K562 (cell line): ENCODE data around the gene MBD5. TPM values are rescaled to one million over a fixed set of nuclear protein-coding genes. Genes with fewer than 3 reads are reported as not detected.

ENCODE experiments used
- ATAC-seq: fragments of 200-7000 bp; cut with Tn5 transposase; 3 replicates; pipeline ENCODE4 v1.9.1; 2020; ENCODE audit warnings: moderate library complexity
- BruUV-seq: library from RNA; stranded (reverse); fragments of 400-500 nt; replicated peaks from 2 replicates; lab custom pipeline; 2021; lab: Mats Ljungman, UMichigan
- CTCF ChIA-PET: fragments of 300-600 bp; formaldehyde crosslinking; extraction: SDS; loops from one replicate; lab custom pipeline; 2021; ENCODE audit warnings: low intra/inter-chr PET ratio; lab: Yijun Ruan, JAX
- POLR2A ChIA-PET: fragments of 300-600, 350-650 bp; sonication (Branson Sonifier 250); formaldehyde crosslinking; extraction: SDS; loops from one replicate; lab custom pipeline; 2021; ENCODE audit warnings: antibody characterized with exemption, inconsistent platforms; lab: Yijun Ruan, JAX
- DNase-seq, 4 experiments: peaks; one replicate each; pipeline versions ENCODE4 v3.0.0 to v3.0.0-alpha.2; 2011 to 2018; ENCODE audit warnings: low spot score in 3 of 4, mixed read lengths in 3 of 4; ENCODE audit errors: extremely low read depth in 1 of 4
- FAIRE-seq: peaks from 2 replicates; lab custom pipeline; 2011; peaks lifted over from hg19 to GRCh38; lab: Jason Lieb, UNC
- H2AFZ ChIP-seq: 2 replicates; pipeline ENCODE4 v1.6.0; 2011; ENCODE audit warnings: low read depth, low read length, control low read depth, inconsistent platforms
- H3K27ac ChIP-seq: fragments of 200-600 bp; 3 replicates; pipeline ENCODE4 v1.8.0; 2011; ENCODE audit warnings: low read depth, mild to moderate bottlenecking, control low read depth, inconsistent platforms, low read length, moderate library complexity, mixed read lengths; ENCODE audit errors: extremely low read depth
- H3K27me3 ChIP-seq, 2 experiments: fragments of 300-600 bp in 1 of 2; 2 replicates in 1 of 2; 3 replicates in 1 of 2; pipeline versions ENCODE4 v1.6.0 to v1.8.0; 2011; ENCODE audit warnings: inconsistent platforms in 2 of 2, low read length in 2 of 2, mild to moderate bottlenecking in 1 of 2, mixed read lengths in 1 of 2, moderate library complexity in 1 of 2; ENCODE audit not compliant: control insufficient read depth in 2 of 2, insufficient read depth in 2 of 2
- H3K36me3 ChIP-seq: fragments of 300-600 bp; 3 replicates; pipeline ENCODE4 v1.8.0; 2011; ENCODE audit warnings: mild to moderate bottlenecking, low read length, inconsistent platforms; ENCODE audit not compliant: control insufficient read depth, insufficient read depth
- H3K4me1 ChIP-seq, 2 experiments: fragments of 200-600 bp in 1 of 2; replicated peaks in 1 of 2; 2 replicates in 1 of 2; 3 replicates in 1 of 2; pipeline versions ENCODE4 v1.5.1 to v1.8.0; 2011; ENCODE audit warnings: inconsistent platforms in 2 of 2, low read length in 2 of 2, mild to moderate bottlenecking in 1 of 2, mixed read lengths in 1 of 2, moderate library complexity in 1 of 2; ENCODE audit not compliant: control insufficient read depth in 2 of 2, insufficient read depth in 2 of 2
- H3K4me2 ChIP-seq: 2 replicates; pipeline ENCODE4 v1.6.1; 2011; ENCODE audit warnings: low read length, control low read depth, inconsistent platforms, mixed read lengths; ENCODE audit not compliant: insufficient read depth
- H3K4me3 ChIP-seq: fragments of 200-600 bp; sonication (generic), shearing (Covaris generic); 2 replicates; pipeline ENCODE4 v1.5.1; 2016; ENCODE audit warnings: control low read depth, inconsistent platforms
- H3K79me2 ChIP-seq: fragments of 200-600 bp; 3 replicates; pipeline ENCODE4 v1.8.0; 2011; ENCODE audit warnings: low read length, inconsistent platforms; ENCODE audit not compliant: control insufficient read depth, insufficient read depth
- H3K9ac ChIP-seq, 2 experiments: 2 replicates each; pipeline versions ENCODE4 v1.6.0 to v1.6.1; 2011; ENCODE audit warnings: low read depth in 2 of 2, low read length in 2 of 2, control low read depth in 1 of 2, inconsistent platforms in 1 of 2, mild to moderate bottlenecking in 1 of 2, mixed read lengths in 1 of 2; ENCODE audit not compliant: insufficient read depth in 1 of 2
- H3K9me1 ChIP-seq: one replicate; pipeline ENCODE4 v1.6.0; 2011; ENCODE audit warnings: inconsistent platforms, mild to moderate bottlenecking, low read length, moderate library complexity; ENCODE audit not compliant: control insufficient read depth, insufficient read depth
- H3K9me3 ChIP-seq: replicated peaks from 2 replicates; pipeline ENCODE4 v1.5.1; 2011; ENCODE audit warnings: low read depth, low read length, inconsistent platforms; ENCODE audit not compliant: control insufficient read depth, insufficient read depth
- H4K20me1 ChIP-seq: replicated peaks from 2 replicates; pipeline ENCODE4 v1.6.1; 2011; ENCODE audit warnings: low read length, inconsistent platforms, mixed read lengths; ENCODE audit not compliant: control insufficient read depth, insufficient read depth
- BRD9 ChIP-seq: fragments of 450-650 bp; IDR thresholded peaks from 2 replicates; pipeline ENCODE4 v1.6.1; 2018; ENCODE audit warnings: low read depth; ENCODE audit not compliant: partially characterized antibody
- C11orf30 ChIP-seq: fragments of 450-650 bp; IDR thresholded peaks from 2 replicates; pipeline ENCODE4 v1.6.1; 2016; ENCODE audit warnings: low read depth, mild to moderate bottlenecking
- DACH1 ChIP-seq: fragments of 450-650 bp; IDR thresholded peaks from 2 replicates; pipeline ENCODE4 v1.6.1; 2018; ENCODE audit not compliant: partially characterized antibody
- DDX20 ChIP-seq: fragments of 450-650 bp; IDR thresholded peaks from 2 replicates; pipeline ENCODE4 v1.6.1; 2016; ENCODE audit warnings: missing genetic modification characterization, low read depth, mild to moderate bottlenecking, missing compliant biosample characterization, moderate library complexity
- FOS ChIP-seq: IDR thresholded peaks from 3 replicates; pipeline ENCODE4 v1.6.1; 2011; ENCODE audit not compliant: insufficient read length; ENCODE audit errors: extremely low read depth
- KAT8 ChIP-seq: fragments of 450-650 bp; IDR thresholded peaks from 2 replicates; pipeline ENCODE4 v1.6.1; 2016; ENCODE audit warnings: low read depth, mild to moderate bottlenecking
- MTA2 ChIP-seq: fragments of 450-650 bp; IDR thresholded peaks from 2 replicates; pipeline ENCODE4 v1.6.1; 2016; ENCODE audit warnings: low read depth
- POLR2B ChIP-seq: fragments of 450-650 bp; IDR thresholded peaks from 2 replicates; pipeline ENCODE4 v1.6.1; 2018; ENCODE audit warnings: low read depth; ENCODE audit not compliant: partially characterized antibody
- SMARCE1 ChIP-seq: fragments of 450-650 bp; IDR thresholded peaks from 2 replicates; pipeline ENCODE4 v1.7.1; 2016; ENCODE audit warnings: mild to moderate bottlenecking
- TCF7 ChIP-seq: sonication (generic); IDR thresholded peaks from 2 replicates; pipeline ENCODE4 v1.6.1; 2016; ENCODE audit warnings: antibody characterized with exemption, borderline replicate concordance
- WHSC1 ChIP-seq: IDR thresholded peaks from one replicate; pipeline ENCODE4 v1.6.1; 2012; ENCODE audit warnings: low read length, control low read depth, inconsistent platforms
- ZNF695 ChIP-seq: fragments of 450-650 bp; formaldehyde crosslinking; IDR thresholded peaks from 2 replicates; pipeline ENCODE4 v1.4.0; 2020; ENCODE audit warnings: mild to moderate bottlenecking, moderate library complexity
- ZNF696 ChIP-seq: fragments of 250-450 bp; sonication (Bioruptor Pico); conservative IDR thresholded peaks from 2 replicates; pipeline ENCODE4 v1.4.0; 2020; ENCODE audit warnings: mild to moderate bottlenecking, moderate library complexity
- ZNF79 ChIP-seq: fragments of 250-450 bp; sonication (Bioruptor Pico); IDR thresholded peaks from 2 replicates; pipeline ENCODE4 v1.4.0; 2020; ENCODE audit warnings: low read depth, mild to moderate bottlenecking, moderate library complexity
- WGBS: fragments of 100-300 bp; shearing (Covaris generic); methylation state at CpG from one replicate; pipeline ENCODE4 v1.1.6; 2016; ENCODE audit warnings: low coverage, mixed read lengths; ENCODE audit not compliant: insufficient coverage; ENCODE audit errors: missing lambda C conversion rate; 5-methylcytosine and 5-hydroxymethylcytosine counted together
- in situ Hi-C: fragments of 300-500 bp; cut with MboI; formaldehyde crosslinking; loops from 4 replicates; pipeline ENCODE4 v1.15.0; 2018; ENCODE audit warnings: inconsistent platforms, mixed read lengths
- intact Hi-C: fragments of 100-400 bp; cut with micrococcal nuclease; formaldehyde crosslinking; loops from 2 replicates; pipeline ENCODE4 v1.14.2; 2022
- polyA plus RNA-seq, 8 experiments: library from polyadenylated mRNA; depleted of rRNA in 4 of 8; stranded (reverse) in 5 of 8; unstranded in 3 of 8; fragments of >200 nt; fragmentation: Nextera tagmentation in 2 of 8; fragmentation: Illumina TruSeq in 1 of 8; extraction: Ambion mirVana in 2 of 8; extraction: Trizol in 1 of 8; gene quantifications; 2 replicates each; pipeline versions ENCODE4 v1.2.1 to v1.2.3, GENCODE V29; 2011 to 2014; ENCODE audit warnings: inconsistent platforms in 1 of 8, missing spikeins in 1 of 8
- total RNA-seq, 7 experiments: library from RNA; depleted of rRNA in 6 of 7; stranded (reverse); fragments of >200 nt in 6 of 7; fragmentation: Illumina TruSeq in 2 of 7; extraction: Trizol in 2 of 7; gene quantifications; 2 replicates each; pipeline versions ENCODE4 v1.2.1 to v1.2.3, GENCODE V29; 2011 to 2021; ENCODE audit warnings: low replicate concordance in 1 of 7
- TF ChIP-seq, protein P1 (sequence below): fragments of 450-650 bp; IDR thresholded peaks from 2 replicates; pipeline ENCODE4 v1.6.1; 2017; ENCODE audit warnings: mild to moderate bottlenecking, moderate library complexity
- TF ChIP-seq, protein P2 (sequence below): IDR thresholded peaks from 2 replicates; pipeline ENCODE4 v1.6.1; 2011; ENCODE audit not compliant: insufficient read length; ENCODE audit errors: extremely low read depth
- TF ChIP-seq, protein P3 (sequence below): fragments of 450-650 bp; IDR thresholded peaks from 2 replicates; pipeline ENCODE4 v1.7.0; 2016; ENCODE audit warnings: borderline replicate concordance

The MBD5 gene
- total and polyA plus RNA-seq, 9 of the 15 experiments (the other 6 are each of a cell fraction or from before 2014, with no cell fraction given): 3.4 to 14.5 (median 9.0) TPM

DNA sequence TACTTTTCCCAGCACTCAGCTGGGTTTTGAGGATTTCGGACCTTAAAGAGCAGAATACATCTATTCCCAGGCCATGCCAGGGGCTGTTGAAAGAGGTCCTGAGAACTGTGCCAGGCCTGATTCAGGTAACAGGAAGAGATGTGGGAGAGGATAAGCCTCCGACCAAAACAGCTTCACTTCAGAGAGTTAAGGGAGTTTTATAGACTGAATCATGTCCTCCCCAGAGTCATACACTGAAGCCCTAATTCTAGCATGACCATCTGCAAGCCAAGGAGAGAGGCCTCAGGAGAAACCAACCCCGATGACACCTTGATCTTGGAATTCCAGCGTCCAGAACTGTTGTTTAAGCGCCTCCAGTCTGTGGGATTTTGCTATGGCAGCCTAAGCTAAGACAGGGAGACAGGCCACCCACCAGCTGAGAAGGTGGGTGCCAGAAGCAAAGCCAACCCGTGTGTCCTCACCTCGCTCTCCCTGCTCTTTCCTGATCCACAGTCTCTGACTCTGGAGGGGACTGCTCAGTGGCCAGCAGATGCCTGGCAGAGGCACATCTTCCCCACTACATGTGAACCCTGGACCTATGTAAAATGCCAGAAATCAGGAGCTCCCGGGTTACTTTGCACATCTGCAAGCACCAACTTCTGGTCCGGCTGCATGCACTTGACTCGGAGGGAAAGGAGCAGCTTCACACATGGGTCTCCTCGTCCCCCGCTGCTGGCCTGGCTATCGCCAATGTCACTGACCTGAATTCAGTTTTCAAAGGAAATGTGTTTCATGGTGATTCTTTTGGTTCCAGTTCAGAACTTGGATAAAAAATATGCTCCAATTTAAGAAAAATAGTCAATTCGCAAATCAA, 506.8 kb downstream of the MBD5 start:
- ATAC-seq (no peak), FAIRE-seq (no peak), DNase-seq (no peak)
- Histone ChIP-seq H2AFZ (no peak overlapping the region), H3K36me3 (no peaks in the 10 kb centered on the region), H3K79me2 (no peaks in the 10 kb centered on the region), H3K4me2 (no peak overlapping the region), H3K9me1 (no peaks in the 10 kb centered on the region), H3K27me3 (peaks cover 6 to 39% of the 10 kb centered on the region in 2 experiments; a peak in 3 of 5 replicates), H3K4me3 (no peak overlapping the region), H3K9ac (no peak overlapping the region), H4K20me1 (no peaks in the 10 kb centered on the region; the same call in none of the 2 replicates), H3K27ac (no peak overlapping the region), H3K9me3 (no peaks in the 10 kb centered on the region), H3K4me1 (0 out of 5 replicates have a peak, but pooled peaks cover 0 to 4% of the 10 kb centered on the region in 2 experiments)
- TF ChIP-seq SMARCE1 (no peak), BRD9 (no peak), WHSC1 (no peak), C11orf30 (no peak), ZNF695 (CRISPR knock-in tag) (no peak), ZNF79 (CRISPR knock-in tag) (no peak), TCF7 (no peak), KAT8 (no peak), POLR2B (no peak), MTA2 (no peak), FOS (no peak), DACH1 (no peak), DDX20 (tag) (no peak), ZNF696 (CRISPR knock-in tag) (no peak)
- TF ChIP-seq, protein P1, sequence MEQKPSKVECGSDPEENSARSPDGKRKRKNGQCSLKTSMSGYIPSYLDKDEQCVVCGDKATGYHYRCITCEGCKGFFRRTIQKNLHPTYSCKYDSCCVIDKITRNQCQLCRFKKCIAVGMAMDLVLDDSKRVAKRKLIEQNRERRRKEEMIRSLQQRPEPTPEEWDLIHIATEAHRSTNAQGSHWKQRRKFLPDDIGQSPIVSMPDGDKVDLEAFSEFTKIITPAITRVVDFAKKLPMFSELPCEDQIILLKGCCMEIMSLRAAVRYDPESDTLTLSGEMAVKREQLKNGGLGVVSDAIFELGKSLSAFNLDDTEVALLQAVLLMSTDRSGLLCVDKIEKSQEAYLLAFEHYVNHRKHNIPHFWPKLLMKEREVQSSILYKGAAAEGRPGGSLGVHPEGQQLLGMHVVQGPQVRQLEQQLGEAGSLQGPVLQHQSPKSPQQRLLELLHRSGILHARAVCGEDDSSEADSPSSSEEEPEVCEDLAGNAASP: no peak
- TF ChIP-seq, protein P2, sequence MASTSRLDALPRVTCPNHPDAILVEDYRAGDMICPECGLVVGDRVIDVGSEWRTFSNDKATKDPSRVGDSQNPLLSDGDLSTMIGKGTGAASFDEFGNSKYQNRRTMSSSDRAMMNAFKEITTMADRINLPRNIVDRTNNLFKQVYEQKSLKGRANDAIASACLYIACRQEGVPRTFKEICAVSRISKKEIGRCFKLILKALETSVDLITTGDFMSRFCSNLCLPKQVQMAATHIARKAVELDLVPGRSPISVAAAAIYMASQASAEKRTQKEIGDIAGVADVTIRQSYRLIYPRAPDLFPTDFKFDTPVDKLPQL: no peak
- TF ChIP-seq, protein P3, sequence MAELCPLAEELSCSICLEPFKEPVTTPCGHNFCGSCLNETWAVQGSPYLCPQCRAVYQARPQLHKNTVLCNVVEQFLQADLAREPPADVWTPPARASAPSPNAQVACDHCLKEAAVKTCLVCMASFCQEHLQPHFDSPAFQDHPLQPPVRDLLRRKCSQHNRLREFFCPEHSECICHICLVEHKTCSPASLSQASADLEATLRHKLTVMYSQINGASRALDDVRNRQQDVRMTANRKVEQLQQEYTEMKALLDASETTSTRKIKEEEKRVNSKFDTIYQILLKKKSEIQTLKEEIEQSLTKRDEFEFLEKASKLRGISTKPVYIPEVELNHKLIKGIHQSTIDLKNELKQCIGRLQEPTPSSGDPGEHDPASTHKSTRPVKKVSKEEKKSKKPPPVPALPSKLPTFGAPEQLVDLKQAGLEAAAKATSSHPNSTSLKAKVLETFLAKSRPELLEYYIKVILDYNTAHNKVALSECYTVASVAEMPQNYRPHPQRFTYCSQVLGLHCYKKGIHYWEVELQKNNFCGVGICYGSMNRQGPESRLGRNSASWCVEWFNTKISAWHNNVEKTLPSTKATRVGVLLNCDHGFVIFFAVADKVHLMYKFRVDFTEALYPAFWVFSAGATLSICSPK: no peak
- under 1% methylated on average over 13 of the region's 14 CpGs for WGBS
- ChIA-PET POLR2A (interaction anchor here (0.6 to 0.9 kb wide), 3 partner anchors 10 to 76 kb away, joined by 3 to 5 read pairs (median 3); no protein-coding TSS in a partner anchor), CTCF (no interaction called here)
- intact Hi-C loops: no loop called here
- in situ Hi-C loops: no loop called here
- BruUV-seq: no TSS peak
